Liver (tissue), 9 donors: ENCODE measurements around the gene LRRC4. TPM values are rescaled to one million over a fixed set of nuclear protein-coding genes. Genes with fewer than 3 reads are reported as not detected.

Experiments used
- DNase-seq: peaks from one replicate; pipeline ENCODE4 v3.0.0-alpha.2; 2017; ENCODE audit warnings: low spot score
- H3K27ac ChIP-seq, 2 donors: one replicate each; pipeline ENCODE4 v1.7.0; 2013; ENCODE audit warnings: inconsistent platforms in 2 of 2, low read length in 2 of 2, control low read depth in 1 of 2, low read depth in 1 of 2, mild to moderate bottlenecking in 1 of 2
- H3K27me3 ChIP-seq, 4 donors: one replicate each; pipeline versions ENCODE4 v1.6.1 to v1.7.0; 2013; ENCODE audit warnings: low read length in 3 of 4, inconsistent platforms in 1 of 4, mild to moderate bottlenecking in 1 of 4, moderate library complexity in 1 of 4; ENCODE audit not compliant: control insufficient read depth in 4 of 4, insufficient read depth in 4 of 4
- H3K36me3 ChIP-seq, 4 donors: one replicate each; pipeline versions ENCODE4 v1.6.1 to v1.7.0; 2013; ENCODE audit warnings: low read length in 3 of 4, mild to moderate bottlenecking in 3 of 4, low read depth in 1 of 4, moderate library complexity in 1 of 4; ENCODE audit not compliant: control insufficient read depth in 4 of 4, insufficient read depth in 3 of 4
- H3K4me1 ChIP-seq, 4 donors: one replicate each; pipeline versions ENCODE4 v1.6.1 to v1.7.0; 2013; ENCODE audit warnings: low read length in 3 of 4, mild to moderate bottlenecking in 3 of 4, moderate library complexity in 1 of 4; ENCODE audit not compliant: control insufficient read depth in 4 of 4, insufficient read depth in 4 of 4
- H3K4me3 ChIP-seq, 3 donors: one replicate each; pipeline versions ENCODE4 v1.6.1 to v1.7.0; 2013; ENCODE audit warnings: low read length in 3 of 3, control low read depth in 1 of 3, low read depth in 1 of 3, mild to moderate bottlenecking in 1 of 3
- H3K9ac ChIP-seq, 2 donors: one replicate each; pipeline ENCODE4 v1.7.0; 2013; ENCODE audit warnings: low read length in 2 of 2, mild to moderate bottlenecking in 2 of 2, moderate library complexity in 2 of 2, control low read depth in 1 of 2, low read depth in 1 of 2
- H3K9me3 ChIP-seq, 4 donors: one replicate each; pipeline versions ENCODE4 v1.6.1 to v1.7.0; 2013; ENCODE audit warnings: low read length in 3 of 4; ENCODE audit not compliant: control insufficient read depth in 4 of 4
- CTCF ChIP-seq: fragments of 150-350 bp; IDR thresholded peaks from 2 replicates; pipeline ENCODE4 v1.5.1; 2017; ENCODE audit warnings: improper control_type of control experiment, low read depth, low read length; ENCODE audit not compliant: missing input control
- EGR1 ChIP-seq, 2 donors: IDR thresholded peaks; 2 replicates each; pipeline ENCODE4 v1.6.1; 2016 to 2018; ENCODE audit warnings: antibody characterized with exemption in 2 of 2, low read depth in 2 of 2
- FOXA1 ChIP-seq: IDR thresholded peaks from 2 replicates; pipeline ENCODE4 v1.6.1; 2016; ENCODE audit warnings: antibody characterized with exemption
- FOXA2 ChIP-seq: IDR thresholded peaks from 2 replicates; pipeline ENCODE4 v1.6.1; 2016; ENCODE audit warnings: antibody characterized with exemption
- GABPA ChIP-seq, 2 donors: IDR thresholded peaks in 1 of 2; conservative IDR thresholded peaks in 1 of 2; 2 replicates each; pipeline ENCODE4 v1.6.1; 2016; ENCODE audit warnings: antibody characterized with exemption in 2 of 2, mild to moderate bottlenecking in 1 of 2, moderate library complexity in 1 of 2
- HNF4A ChIP-seq, 2 donors: conservative IDR thresholded peaks; 2 replicates each; pipeline ENCODE4 v1.6.1; 2016; ENCODE audit warnings: antibody characterized with exemption in 2 of 2, mild to moderate bottlenecking in 2 of 2
- HNF4G ChIP-seq: IDR thresholded peaks from 2 replicates; pipeline ENCODE4 v1.6.1; 2016; ENCODE audit warnings: antibody characterized with exemption
- JUND ChIP-seq, 2 donors: IDR thresholded peaks; 2 replicates each; pipeline ENCODE4 v1.6.1; 2016; ENCODE audit warnings: antibody characterized with exemption in 2 of 2
- NR2F2 ChIP-seq: IDR thresholded peaks from 2 replicates; pipeline ENCODE4 v1.6.1; 2016; ENCODE audit warnings: antibody characterized with exemption
- RAD21 ChIP-seq, 2 donors: IDR thresholded peaks; 2 replicates each; pipeline ENCODE4 v1.6.1; 2016; ENCODE audit warnings: antibody characterized with exemption in 2 of 2, mild to moderate bottlenecking in 2 of 2
- REST ChIP-seq: IDR thresholded peaks from 2 replicates; pipeline ENCODE4 v1.6.1; 2016; ENCODE audit warnings: antibody characterized with exemption, mild to moderate bottlenecking
- RXRA ChIP-seq, 2 donors: IDR thresholded peaks; 2 replicates each; pipeline ENCODE4 v1.6.1; 2017 to 2018; ENCODE audit warnings: antibody characterized with exemption in 2 of 2, mild to moderate bottlenecking in 1 of 2
- SP1 ChIP-seq: IDR thresholded peaks from 2 replicates; pipeline ENCODE4 v1.6.1; 2018; ENCODE audit warnings: antibody characterized with exemption, mild to moderate bottlenecking
- TAF1 ChIP-seq: conservative IDR thresholded peaks from 2 replicates; pipeline ENCODE4 v1.6.1; 2016; ENCODE audit warnings: antibody characterized with exemption, mild to moderate bottlenecking
- YY1 ChIP-seq: IDR thresholded peaks from 2 replicates; pipeline ENCODE4 v1.6.1; 2016; ENCODE audit warnings: antibody characterized with exemption, mild to moderate bottlenecking
- ZBTB33 ChIP-seq: IDR thresholded peaks from 2 replicates; pipeline ENCODE4 v1.6.1; 2016; ENCODE audit warnings: antibody characterized with exemption
- WGBS: extraction: QIAGEN DNeasy Blood & Tissue Kit; methylation state at CpG from one replicate; pipeline ENCODE4 v1.1.7; 2013; 5-methylcytosine and 5-hydroxymethylcytosine counted together
- polyA plus RNA-seq, 2 donors: library from polyadenylated mRNA; stranded (reverse) in 1 of 2; unstranded in 1 of 2; fragments of 200-250 nt in 1 of 2; fragments of >200 nt in 1 of 2; fragmentation: Nextera tagmentation in 1 of 2; extraction: Ambion mirVana in 1 of 2; gene quantifications; one replicate each; pipeline versions ENCODE4 v1.2.1 to v1.2.3, GENCODE V29; 2013 to 2015
- total RNA-seq, 2 donors: library from RNA; depleted of rRNA; stranded (reverse); fragments of >200 nt; gene quantifications; one replicate each; pipeline ENCODE4 v1.2.3, GENCODE V29; 2014
- TF ChIP-seq, protein P1 (sequence below): IDR thresholded peaks from 2 replicates; pipeline ENCODE4 v1.6.1; 2016; ENCODE audit warnings: antibody characterized with exemption
- TF ChIP-seq, protein P2 (sequence below): IDR thresholded peaks from 2 replicates; pipeline ENCODE4 v1.6.1; 2016; ENCODE audit warnings: antibody characterized with exemption
- donor health status: healthy.
- donor health status: healthy.
- donor health status: healthy.
- donor health status: healthy.
- donor health status: healthy.

Gene LRRC4
- total and polyA plus RNA-seq, 4 donors, result 0.54 to 2.7 (median 1.2) TPM

- TF ChIP-seq REST (no peak), YY1 (no peak), HNF4G (no peak), GABPA (IDR thresholded peaks at IDR 0.05 in 1 of 2, conservative IDR thresholded peaks at IDR 0.05 in 1 of 2) (no peak)
These were observed 7.1 kb downstream of the LRRC4 start (continued) for GRCh38 chr7:128024151-128024550.

GRCh38 chr7:128022631-128023532 is 8.4 kb downstream of the LRRC4 start:
- TF ChIP-seq HNF4G (no peak), SP1 (no peak), CTCF (no peak), RXRA (IDR thresholded peaks at IDR 0.05) (no peak), NR2F2 (no peak), RAD21 (IDR thresholded peaks at IDR 0.05) (no peak), YY1 (no peak), GABPA (IDR thresholded peaks at IDR 0.05 in 1 of 2, conservative IDR thresholded peaks at IDR 0.05 in 1 of 2) (no peak), FOXA2 (no peak), EGR1 (IDR thresholded peaks at IDR 0.05; ENCODE audit: low read depth in 2 of 2) (no peak), FOXA1 (no peak), TAF1 (no peak), HNF4A (conservative IDR thresholded peaks at IDR 0.05) (no peak), REST (no peak), ZBTB33 (no peak), JUND (IDR thresholded peaks at IDR 0.05) (no peak)
- TF ChIP-seq, protein P1, sequence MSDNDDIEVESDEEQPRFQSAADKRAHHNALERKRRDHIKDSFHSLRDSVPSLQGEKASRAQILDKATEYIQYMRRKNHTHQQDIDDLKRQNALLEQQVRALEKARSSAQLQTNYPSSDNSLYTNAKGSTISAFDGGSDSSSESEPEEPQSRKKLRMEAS, result no peak
- TF ChIP-seq, protein P2, sequence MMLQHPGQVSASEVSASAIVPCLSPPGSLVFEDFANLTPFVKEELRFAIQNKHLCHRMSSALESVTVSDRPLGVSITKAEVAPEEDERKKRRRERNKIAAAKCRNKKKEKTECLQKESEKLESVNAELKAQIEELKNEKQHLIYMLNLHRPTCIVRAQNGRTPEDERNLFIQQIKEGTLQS, result no peak
- Histone ChIP-seq H3K27me3 (no peaks in the 10 kb centered on the region), H3K9me3 (no peaks in the 10 kb centered on the region), H3K36me3 (peaks cover 2 to 11% (median 3%) of the 10 kb centered on the region in 4 donors), H3K9ac (no peak overlapping the region), H3K4me3 (no peak overlapping the region), H3K27ac (no peak overlapping the region), H3K4me1 (peaks cover under 1 to 30% (median 23%) of the 10 kb centered on the region in 4 donors)
- 91% methylated on average over 6 of the region's 6 CpGs for WGBS
- no peak for DNase-seq
